Omental fat pad (tissue), 4 donors: Measurements from ENCODE around the gene GASK1B. TPM values are rescaled to one million over a fixed set of nuclear protein-coding genes. Genes with fewer than 3 reads are reported as not detected.

ENCODE experiments used
- ATAC-seq: fragments of 150-250 bp; one replicate; pipeline ENCODE4 v1.9.1; 2016; ENCODE audit warnings: mild to moderate bottlenecking, moderate library complexity; ENCODE audit not compliant: low FRiP score
- DNase-seq: peaks from one replicate; pipeline ENCODE4 v3.0.0-alpha.2; 2019; ENCODE audit warnings: low spot score
- CTCF ChIP-seq, 3 donors: fragments of 450-650 bp; IDR thresholded peaks; one replicate each; pipeline ENCODE4 v1.5.1; 2016 to 2017; ENCODE audit warnings: antibody characterized with exemption in 3 of 3, mild to moderate bottlenecking in 3 of 3, moderate library complexity in 2 of 3
- total RNA-seq, 4 donors: library from RNA; depleted of rRNA; stranded (reverse); fragments of >200 nt; gene quantifications; one replicate each; pipeline ENCODE4 v1.1.0, GENCODE V29; 2016

GASK1B gene
- total RNA-seq, 4 donors from 2014 or later, result 50.2 to 94.2 (median 64.8) TPM

GRCh38 chr4:158164768-158165213, 8.0 kb downstream of the GASK1B start:
- DNase-seq, result no peak
- no peak for TF ChIP-seq CTCF (IDR thresholded peaks at IDR 0.05)
- no peak for ATAC-seq

- ATAC-seq (no peak), DNase-seq (no peak)
- no peak for TF ChIP-seq CTCF (IDR thresholded peaks at IDR 0.05)
Measured at GRCh38 chr4:158163941-158164767, 8.7 kb downstream of the GASK1B start.

DNA sequence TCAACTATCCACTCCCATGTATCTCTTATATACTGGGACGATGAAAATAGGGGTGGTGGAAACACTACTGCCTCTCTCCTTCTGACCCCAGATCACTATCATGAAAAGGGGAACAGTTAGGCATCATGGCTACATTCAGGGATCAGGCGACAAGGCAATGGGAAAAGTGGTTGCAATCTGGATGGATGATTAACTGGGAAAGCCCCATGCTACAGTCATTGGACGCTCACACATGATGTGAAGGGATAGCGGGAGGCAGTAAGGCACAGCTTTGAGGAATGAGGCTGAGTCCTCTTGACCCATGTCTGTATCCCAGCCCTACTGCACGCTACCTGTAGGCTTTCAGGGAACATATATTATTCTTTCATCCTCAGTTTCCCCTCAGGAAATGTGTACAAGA, 10.2 kb downstream of the GASK1B start:
- ATAC-seq (no peak), DNase-seq (no peak)
- no peak for TF ChIP-seq CTCF (IDR thresholded peaks at IDR 0.05)

DNA sequence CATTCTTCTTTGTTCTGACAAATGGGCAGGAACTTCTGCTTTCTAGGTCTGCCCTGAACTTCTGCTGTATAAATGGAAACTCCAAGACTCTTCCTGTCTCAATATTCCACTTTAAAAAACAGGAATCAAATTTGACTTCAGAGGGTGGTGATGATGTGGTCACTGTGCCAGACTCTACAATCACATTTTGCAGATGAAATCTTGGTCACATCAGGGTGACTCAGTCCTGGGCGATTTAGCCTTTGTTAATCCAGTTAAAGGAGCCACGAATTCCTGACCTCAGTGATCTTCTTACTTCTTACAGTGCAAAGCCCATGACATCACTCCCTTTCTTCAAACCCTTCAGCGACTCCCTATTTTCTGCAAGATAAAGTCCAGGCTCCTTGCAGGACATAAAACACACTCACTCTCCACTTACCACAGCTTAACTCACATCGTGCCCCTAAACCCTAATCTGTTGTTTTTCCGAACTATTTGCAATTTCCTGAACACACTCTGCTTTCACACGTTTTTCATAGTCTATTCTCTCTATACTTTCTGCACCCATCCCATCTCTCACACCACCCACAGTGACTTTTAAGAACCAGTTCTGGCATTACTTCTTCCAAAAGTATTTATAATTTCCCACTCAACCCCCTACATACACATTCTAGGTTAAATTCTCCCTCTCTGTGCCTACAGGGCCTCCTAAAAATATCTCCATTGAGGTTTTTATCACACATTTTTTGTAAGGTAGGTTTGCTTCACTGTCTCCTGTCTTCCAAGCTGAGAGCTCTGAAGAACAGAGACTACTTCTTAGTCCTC, 11.1 kb downstream of the GASK1B start:
- peak; percentile 87 for ATAC-seq
- TF ChIP-seq CTCF (IDR thresholded peaks at IDR 0.05), result no peak
- DNase-seq, result no peak

DNA sequence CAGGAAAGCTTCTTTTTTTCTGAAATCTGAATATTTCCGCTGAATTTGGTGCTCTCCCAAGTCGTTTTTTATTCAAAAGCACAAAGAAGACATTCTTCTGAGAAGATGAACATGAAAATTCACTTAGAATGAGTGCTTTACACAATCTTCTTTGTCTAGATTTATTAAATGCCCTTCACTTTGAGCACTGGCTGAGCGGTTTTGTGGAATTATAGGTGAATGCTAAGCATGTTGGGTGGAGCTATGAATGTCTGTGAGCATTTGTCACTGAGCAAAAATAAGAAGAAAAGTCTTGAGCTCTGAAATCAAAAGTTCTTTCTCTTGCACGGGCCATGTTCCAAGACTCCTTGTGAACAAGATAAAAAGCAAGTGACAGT, 13.1 kb downstream of the GASK1B start:
- ATAC-seq (no peak), DNase-seq (no peak)
- no peak for TF ChIP-seq CTCF (IDR thresholded peaks at IDR 0.05)

DNA sequence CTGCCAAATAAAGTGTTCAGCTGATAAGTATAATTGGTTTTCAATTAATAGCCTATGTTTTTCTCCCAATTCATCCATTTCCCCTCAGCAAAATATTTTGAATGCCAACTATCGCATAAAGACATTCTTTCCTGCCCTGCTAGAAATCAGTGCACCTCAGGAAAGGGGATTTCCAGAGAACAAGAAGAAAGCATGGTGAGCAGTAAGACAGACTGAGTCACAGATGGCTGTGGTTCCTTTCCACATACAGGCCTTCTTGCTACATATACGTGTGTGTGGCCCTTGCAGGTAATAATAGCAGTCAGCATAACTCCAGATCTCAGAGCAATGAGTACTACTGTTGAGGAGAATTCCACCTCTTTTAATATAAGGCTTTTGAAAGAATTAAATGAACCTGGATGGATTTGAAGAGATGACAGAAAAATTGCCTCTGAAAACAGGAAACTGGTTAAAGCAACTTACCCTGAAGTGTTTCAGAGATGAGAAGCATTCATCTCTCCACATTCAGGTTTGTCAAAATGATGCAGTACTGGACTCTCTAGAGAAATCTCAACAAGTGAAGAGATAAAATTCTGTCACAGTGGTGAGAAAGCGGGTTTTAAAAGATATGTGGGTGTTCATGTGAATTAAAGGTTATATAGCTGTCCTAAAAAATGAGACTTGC, 13.6 kb downstream of the GASK1B start:
- TF ChIP-seq CTCF (IDR thresholded peaks at IDR 0.05), result no peak
- peak; percentile 68 for ATAC-seq

More for the DNA sequence above, 13.6 kb downstream of the GASK1B start:
- DNase-seq, result no peak
